VCaP (cell line): Measurements from ENCODE around the gene EPC1.

ENCODE experiments used
- H3K27ac ChIP-seq: fragments of 450-650 bp; 2 replicates; pipeline ENCODE4 v1.5.1; 2017
- CTCF ChIP-seq: fragments of 450-650 bp; conservative IDR thresholded peaks from 2 replicates; pipeline ENCODE4 v1.5.1; 2017; ENCODE audit warnings: mild to moderate bottlenecking, moderate library complexity

The EPC1 gene

GRCh38 chr10:32340596-32341180, 6.3 kb downstream of the EPC1 start:
- no peak overlapping the region for H3K27ac ChIP-seq
- no peak for TF ChIP-seq CTCF

- TF ChIP-seq CTCF: no peak
- no peak overlapping the region for H3K27ac ChIP-seq
These were observed 8.7 kb downstream of the EPC1 start for GRCh38 chr10:32338262-32338661.

- no peak overlapping the region for H3K27ac ChIP-seq
- TF ChIP-seq CTCF: no peak
These were observed 9.6 kb downstream of the EPC1 start for GRCh38 chr10:32337350-32337749.

- peak overlapping the region; percentile 57; the same call in 1 of the 2 replicates for H3K27ac ChIP-seq
- no peak for TF ChIP-seq CTCF
These were observed 13.1 kb downstream of the EPC1 start for GRCh38 chr10:32333849-32334248.

DNA sequence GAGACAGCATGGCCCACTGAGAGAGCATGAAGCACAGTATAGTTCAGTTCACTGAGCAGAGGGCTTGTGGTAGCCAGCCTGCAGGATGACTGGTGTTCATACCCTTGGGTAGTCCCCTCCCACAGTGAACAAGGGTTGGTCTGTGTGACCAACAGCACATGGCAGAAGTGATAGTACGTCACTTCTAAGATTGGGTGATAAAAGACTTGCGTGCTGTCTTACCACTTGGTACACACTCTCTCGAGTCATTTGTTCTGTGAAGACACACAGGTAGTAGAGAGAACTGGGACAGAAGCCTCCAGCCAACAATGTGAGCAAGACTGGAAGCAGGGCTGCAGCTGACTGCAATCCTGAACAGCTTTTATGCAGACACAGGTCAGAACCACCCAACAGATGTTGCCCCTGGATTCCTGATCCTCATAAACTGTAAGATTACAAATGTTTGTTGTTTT, 14.6 kb downstream of the EPC1 start:
- TF ChIP-seq CTCF: no peak
- peak overlapping the region; percentile 57 for H3K27ac ChIP-seq

DNA sequence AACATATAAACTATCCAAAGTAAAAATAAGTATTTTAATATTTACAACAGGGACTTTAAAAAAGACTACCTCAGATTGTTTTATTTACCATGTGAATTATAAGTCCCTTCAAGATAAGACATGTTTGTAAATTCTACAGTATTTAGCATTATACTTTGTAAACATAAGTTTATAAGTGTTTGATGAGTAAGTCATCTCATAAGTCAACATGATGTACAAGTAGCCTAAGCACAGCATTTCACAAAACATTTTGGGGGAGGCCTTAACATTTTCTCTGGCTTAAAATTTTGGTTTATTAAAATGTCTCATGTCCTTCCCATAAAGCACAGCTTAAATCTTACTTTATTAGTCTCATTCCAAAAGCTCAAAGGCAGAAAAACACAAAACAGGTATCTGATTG, 15.4 kb downstream of the EPC1 start:
- peak overlapping the region; percentile 57 for H3K27ac ChIP-seq
- TF ChIP-seq CTCF: no peak

GRCh38 chr10:32330214-32330613, 16.7 kb downstream of the EPC1 start:
- H3K27ac ChIP-seq: peak overlapping the region; percentile 57
- TF ChIP-seq CTCF: no peak
